AG04450 (cell line): ENCODE data around the gene TMEM117. TPM values are rescaled to one million over a fixed set of nuclear protein-coding genes. Genes with fewer than 3 reads are reported as not detected.
A peak's percentile ranks its signal among the peaks of the same experiment; 100 is the strongest.

ENCODE experiments used
- CTCF ChIA-PET: fragments of 300-600, 350-600 bp; formaldehyde crosslinking; extraction: SDS; loops from one replicate; lab custom pipeline; 2022; ENCODE audit warnings: antibody characterized with exemption, inconsistent platforms; lab: Charles Lee
- POLR2A ChIA-PET: fragments of 350-600 bp; formaldehyde crosslinking; extraction: SDS; loops from one replicate; lab custom pipeline; 2021; ENCODE audit warnings: antibody characterized with exemption, inconsistent platforms; lab: Yijun Ruan, JAX
- DNase-seq: peaks from one replicate; pipeline ENCODE4 v3.0.0-alpha.2; 2011; ENCODE audit warnings: low read depth, low spot score
- H3K27ac ChIP-seq: one replicate; pipeline ENCODE4 v1.5.1; 2012; ENCODE audit warnings: low read depth, low read length, control low read depth
- H3K27me3 ChIP-seq: one replicate; pipeline ENCODE4 v1.6.0; 2012; ENCODE audit warnings: low read length; ENCODE audit not compliant: control insufficient read depth, insufficient read depth
- H3K4me3 ChIP-seq: 2 replicates; pipeline ENCODE4 v1.5.1; 2011; ENCODE audit warnings: mild to moderate bottlenecking, low read depth, low read length, control low read depth
- H3K9me3 ChIP-seq: 2 replicates; pipeline ENCODE4 v1.5.1; 2012; ENCODE audit warnings: low read length; ENCODE audit not compliant: control insufficient read depth, insufficient read depth
- polyA plus RNA-seq: library from polyadenylated mRNA; depleted of rRNA; stranded (reverse); fragments of >200 nt; gene quantifications from 2 replicates; pipeline ENCODE4 v1.2.3, GENCODE V29; 2011
- TF ChIP-seq, protein P1 (sequence below): IDR thresholded peaks from 2 replicates; pipeline ENCODE4 v1.5.1; 2011; ENCODE audit warnings: low read depth, low read length, control low read depth, inconsistent platforms

Gene TMEM117
- polyA plus RNA-seq, 1 experiment, result 11.3 TPM

DNA sequence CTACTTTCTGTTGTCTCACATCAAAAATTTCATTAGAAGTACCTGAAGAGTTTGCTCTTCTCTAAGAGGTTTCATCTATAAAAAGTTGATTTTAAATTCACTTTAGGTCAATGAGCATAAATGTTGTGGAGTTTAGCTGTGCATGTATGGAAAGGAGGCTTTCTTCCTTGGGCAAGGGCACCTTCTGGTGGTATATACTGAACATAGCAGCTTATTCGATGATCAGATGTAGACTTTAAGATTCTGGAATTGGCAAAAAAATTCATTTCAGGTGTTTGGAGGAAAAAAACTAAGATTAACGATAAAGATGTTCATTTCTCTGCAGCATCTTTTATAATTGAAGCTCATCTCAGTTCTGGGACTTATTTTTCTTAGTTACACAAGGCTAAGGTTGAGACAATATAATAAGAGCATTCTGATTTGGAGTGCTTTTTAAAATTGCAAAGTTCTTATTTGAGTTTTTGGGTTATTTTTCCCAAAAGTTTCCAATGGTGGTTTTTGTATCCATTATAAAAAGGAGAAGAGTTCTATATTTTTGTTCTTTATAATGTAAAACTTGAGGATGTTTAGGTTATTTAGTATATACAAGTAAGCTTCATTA lies 46.8 kb downstream of the TMEM117 start:
- TF ChIP-seq, protein P1, sequence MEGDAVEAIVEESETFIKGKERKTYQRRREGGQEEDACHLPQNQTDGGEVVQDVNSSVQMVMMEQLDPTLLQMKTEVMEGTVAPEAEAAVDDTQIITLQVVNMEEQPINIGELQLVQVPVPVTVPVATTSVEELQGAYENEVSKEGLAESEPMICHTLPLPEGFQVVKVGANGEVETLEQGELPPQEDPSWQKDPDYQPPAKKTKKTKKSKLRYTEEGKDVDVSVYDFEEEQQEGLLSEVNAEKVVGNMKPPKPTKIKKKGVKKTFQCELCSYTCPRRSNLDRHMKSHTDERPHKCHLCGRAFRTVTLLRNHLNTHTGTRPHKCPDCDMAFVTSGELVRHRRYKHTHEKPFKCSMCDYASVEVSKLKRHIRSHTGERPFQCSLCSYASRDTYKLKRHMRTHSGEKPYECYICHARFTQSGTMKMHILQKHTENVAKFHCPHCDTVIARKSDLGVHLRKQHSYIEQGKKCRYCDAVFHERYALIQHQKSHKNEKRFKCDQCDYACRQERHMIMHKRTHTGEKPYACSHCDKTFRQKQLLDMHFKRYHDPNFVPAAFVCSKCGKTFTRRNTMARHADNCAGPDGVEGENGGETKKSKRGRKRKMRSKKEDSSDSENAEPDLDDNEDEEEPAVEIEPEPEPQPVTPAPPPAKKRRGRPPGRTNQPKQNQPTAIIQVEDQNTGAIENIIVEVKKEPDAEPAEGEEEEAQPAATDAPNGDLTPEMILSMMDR, result peak; percentile 97
- H3K4me3 ChIP-seq, result no peak overlapping the region
- H3K27ac ChIP-seq, result no peak overlapping the region
- ChIA-PET CTCF (interaction anchor here (0.6 to 5.3 kb wide), 57 partner anchors 9 to 1542 kb away, joined by 3 to 101 read pairs (median 5); partner anchors contain the start of genes IRAK4, PUS7L, TMEM117 and TWF1), POLR2A (interaction anchor here (1.1 kb wide), 2 partner anchors 77 to 106 kb away, joined by 3 to 5 read pairs; partner anchors contain the start of gene TWF1)
- no peaks in the 10 kb centered on the region for H3K9me3 ChIP-seq
- peak; percentile 54 for DNase-seq
- no peaks in the 10 kb centered on the region for H3K27me3 ChIP-seq

DNA sequence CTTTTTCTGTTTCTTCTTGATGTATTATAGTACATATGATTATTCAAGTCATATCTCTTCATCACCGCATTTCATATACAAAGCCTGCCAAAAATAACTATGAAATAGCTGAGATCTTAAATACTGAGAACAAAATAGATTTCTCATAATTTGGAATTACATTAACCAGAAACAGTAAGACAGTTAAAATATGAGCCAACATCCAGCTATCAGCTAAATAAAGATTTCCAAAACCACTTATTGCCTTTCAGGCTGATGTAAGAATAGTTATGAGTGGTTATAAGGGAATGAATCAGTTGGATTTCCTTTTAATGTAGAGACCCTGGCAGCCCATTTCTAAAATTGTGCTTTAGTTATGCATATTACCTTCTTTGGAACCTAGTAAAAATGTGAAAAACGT lies 47.4 kb downstream of the TMEM117 start:
- no peak for DNase-seq
- ChIA-PET CTCF (interaction anchor here (0.6 to 5.3 kb wide), 49 partner anchors 8 to 1541 kb away, joined by 3 to 101 read pairs (median 5); partner anchors contain the start of genes IRAK4, PUS7L, TMEM117 and TWF1), POLR2A (no interaction called here)
- TF ChIP-seq, protein P1, result no peak
- no peaks in the 10 kb centered on the region for H3K27me3 ChIP-seq
- no peak overlapping the region for H3K27ac ChIP-seq
- H3K4me3 ChIP-seq, result no peak overlapping the region
- no peaks in the 10 kb centered on the region for H3K9me3 ChIP-seq

DNA sequence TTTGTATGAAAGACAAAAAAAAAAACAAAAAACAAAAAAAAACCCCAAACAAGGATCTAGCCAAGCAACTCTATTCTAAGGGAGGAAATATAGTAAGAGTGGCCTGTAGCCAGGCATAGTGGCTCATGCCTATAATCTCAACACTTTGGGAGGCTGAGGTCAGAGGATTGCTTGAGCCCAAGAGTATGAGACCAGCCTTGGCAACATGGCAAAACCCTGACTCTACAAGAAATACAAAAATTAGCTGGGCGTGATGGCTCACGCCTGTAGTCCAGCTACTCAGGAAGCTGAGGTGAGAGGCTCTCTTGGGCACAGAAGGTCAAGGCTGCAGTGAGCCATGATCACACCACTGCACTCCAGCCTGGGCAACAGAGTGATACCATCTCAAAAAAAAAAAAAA lies 47.9 kb downstream of the TMEM117 start:
- H3K4me3 ChIP-seq, result no peak overlapping the region
- no peaks in the 10 kb centered on the region for H3K27me3 ChIP-seq
- no peaks in the 10 kb centered on the region for H3K9me3 ChIP-seq
- DNase-seq, result no peak
- POLR2A ChIA-PET, result no interaction called here
- CTCF ChIA-PET, result interaction anchor here (0.6 to 5.3 kb wide), 20 partner anchors 8 to 1065 kb away, joined by 3 to 101 read pairs (median 8); partner anchors contain the start of genes IRAK4, PUS7L and TMEM117
- TF ChIP-seq, protein P1, result no peak
- H3K27ac ChIP-seq, result no peak overlapping the region

DNA sequence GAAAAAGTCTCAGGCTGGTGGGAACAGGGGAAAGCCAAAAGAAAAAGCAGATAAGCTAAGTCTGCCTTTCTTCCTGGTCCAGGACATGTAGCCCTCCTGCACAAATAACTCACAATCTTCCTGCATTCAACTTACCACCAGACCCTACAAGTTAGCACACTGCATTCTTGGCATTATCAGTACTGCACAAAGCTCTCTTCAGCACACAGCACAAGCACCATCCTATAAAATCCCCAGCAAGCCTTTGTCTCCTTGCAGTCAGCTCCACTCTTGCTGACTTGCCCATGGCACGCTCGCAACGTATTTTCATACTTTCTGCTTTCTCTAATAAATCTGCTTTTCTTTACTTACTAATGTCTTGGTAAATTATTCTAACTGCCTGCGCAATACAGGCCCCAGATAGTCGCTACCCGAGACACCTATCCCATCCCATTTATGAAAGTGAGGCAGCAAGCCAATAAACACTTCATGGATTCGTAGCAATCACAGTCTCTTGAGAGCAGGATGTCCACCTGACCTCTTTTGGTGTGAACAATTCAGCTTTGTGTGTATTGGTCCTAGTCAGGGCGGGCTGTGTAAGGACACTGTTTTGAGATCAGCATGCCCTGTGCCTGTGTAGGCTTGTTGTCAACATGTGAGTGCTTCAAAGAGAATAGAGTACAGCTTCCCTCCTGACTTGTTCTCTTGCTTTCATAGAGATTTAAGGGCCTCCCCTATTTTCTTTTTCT lies 49.0 kb downstream of the TMEM117 start:
- ChIA-PET CTCF (interaction anchor here (0.6 to 5.3 kb wide), 8 partner anchors 75 to 1964 kb away, joined by 3 to 101 read pairs (median 4); no protein-coding TSS in a partner anchor), POLR2A (no interaction called here)
- Histone ChIP-seq H3K27me3 (no peaks in the 10 kb centered on the region), H3K9me3 (no peaks in the 10 kb centered on the region), H3K27ac (no peak overlapping the region), H3K4me3 (no peak overlapping the region)
- DNase-seq, result no peak
- TF ChIP-seq, protein P1, result no peak
